Stimulated activated CD4-positive, alpha-beta T cell treated with anti-CD3 and anti-CD28 coated beads, Interleukin-1b, Interleukin-23, amount 100 ng/mL, for 24 hours (primary cell): ENCODE results near the gene TOR4A.

Experiments
- DNase-seq, 4 experiments: peaks; one replicate each; pipeline ENCODE4 v3.0.0-alpha.2; 2020; ENCODE audit warnings: low read depth in 4 of 4, low spot score in 1 of 4

The TOR4A gene

GRCh38 chr9:137270929-137271695 is 6.4 kb upstream of the TOR4A start:
- DNase-seq = no peak

GRCh38 chr9:137271696-137272076 is 5.8 kb upstream of the TOR4A start:
- DNase-seq = no peak

GRCh38 chr9:137272241-137273094 is 5.1 kb upstream of the TOR4A start:
- DNase-seq = no peak

- no peak for DNase-seq
Measured at GRCh38 chr9:137273095-137273490, 4.4 kb upstream of the TOR4A start.

- DNase-seq = no peak
Measured at GRCh38 chr9:137273611-137274320, 3.8 kb upstream of the TOR4A start.

- no peak for DNase-seq
Measured at GRCh38 chr9:137275203-137275587, 2.3 kb upstream of the TOR4A start.

- no peak for DNase-seq
Measured at GRCh38 chr9:137275588-137276472, 1.7 kb upstream of the TOR4A start.

- DNase-seq = no peak
Measured at GRCh38 chr9:137276473-137277328, 825 bp upstream of the TOR4A start.

- no peak for DNase-seq
Measured at GRCh38 chr9:137278061-137278701, 655 bp downstream of the TOR4A start.

GRCh38 chr9:137278721-137279711 is 1.5 kb downstream of the TOR4A start:
- DNase-seq = no peak

- no peak for DNase-seq
Measured at GRCh38 chr9:137279741-137280473, 2.4 kb downstream of the TOR4A start.

GRCh38 chr9:137280474-137281344 is 3.2 kb downstream of the TOR4A start:
- DNase-seq = no peak

GRCh38 chr9:137281345-137282116 is 4.0 kb downstream of the TOR4A start:
- DNase-seq = no peak

- no peak for DNase-seq
Measured at GRCh38 chr9:137286975-137287383, 9.5 kb downstream of the TOR4A start.

- no peak for DNase-seq
Measured at GRCh38 chr9:137293094-137293481, 15.6 kb downstream of the TOR4A start.
